ENCODE results near the gene TXNRD2. TPM values are rescaled to one million over a fixed set of nuclear protein-coding genes. Genes with fewer than 3 reads are reported as not detected.

Gene TXNRD2
- total RNA-seq, 1 donor, result 19.5 TPM

DNA sequence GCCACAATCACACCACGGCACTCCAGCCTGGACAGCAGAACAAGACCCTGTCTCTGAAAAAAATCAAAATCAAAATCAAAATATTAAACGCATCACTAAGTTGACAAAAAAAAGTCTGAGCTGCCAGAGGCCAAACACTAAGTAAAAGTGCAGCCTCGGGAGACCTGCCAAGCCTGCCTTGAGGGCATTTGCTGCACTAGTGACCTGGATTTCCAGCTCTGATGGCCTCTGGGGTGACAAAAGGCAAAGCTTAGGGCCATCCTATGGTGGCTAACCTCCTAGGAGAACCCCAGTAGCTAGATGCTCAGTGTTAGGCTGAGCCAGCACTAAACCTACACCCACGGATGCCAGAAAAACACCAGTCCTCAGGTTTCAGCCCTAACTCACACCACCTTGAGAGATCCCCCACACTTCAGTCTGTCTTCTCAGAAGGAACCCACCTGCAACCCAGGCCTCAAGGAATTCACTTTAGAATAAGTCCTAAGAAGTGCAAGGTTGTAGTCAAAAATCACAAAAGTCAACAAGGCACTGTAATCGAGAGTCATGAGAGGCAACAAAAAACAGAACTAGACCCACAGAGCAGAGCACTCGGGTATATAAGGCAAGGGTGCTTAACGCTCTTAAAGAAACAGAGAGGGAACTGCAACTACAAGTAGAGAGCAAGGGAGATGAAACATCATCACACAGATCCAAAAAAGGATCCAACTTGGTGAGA lies 115.6 kb downstream of the TXNRD2 start:
- no peaks in the 10 kb centered on the region for H3K36me3 ChIP-seq (ENCODE audit: insufficient read depth, low read length)
- no peak for TF ChIP-seq CTCF (IDR thresholded peaks at IDR 0.05; ENCODE audit: extremely low read depth, low read depth, low read length)
- no peak overlapping the region for H3K4me3 ChIP-seq (ENCODE audit: insufficient read depth, low read length)
- H3K27ac ChIP-seq (ENCODE audit: low read depth, low read length), result no peak overlapping the region
- H4K20me1 ChIP-seq (ENCODE audit: insufficient read depth, low read length), result no peaks in the 10 kb centered on the region
- no peaks in the 10 kb centered on the region for H3K4me1 ChIP-seq (ENCODE audit: insufficient read depth, low read length)
- no peaks in the 10 kb centered on the region for H3K27me3 ChIP-seq (ENCODE audit: insufficient read depth, low read length)
- no peaks in the 10 kb centered on the region for H3K79me2 ChIP-seq (ENCODE audit: insufficient read depth, low read length)
- H3K4me2 ChIP-seq (ENCODE audit: insufficient read depth, low read length), result no peak overlapping the region
- H3K9me3 ChIP-seq (ENCODE audit: low read depth, low read length), result no peaks in the 10 kb centered on the region
- DNase-seq (ENCODE audit: insufficient read length, low spot score, missing footprints), result peak; percentile 46
- H2AFZ ChIP-seq (ENCODE audit: low read length), result no peak overlapping the region

Other genes with a start within 250 kb of the TXNRD2 start
- gene SEPTIN5, start 227.3 kb downstream of the TXNRD2 start, total RNA-seq, result 11.2 and 14.5 TPM in 2 replicates
- 0.88 and 1.8 TPM in 2 replicates for gene GP1BB, start 218.3 kb downstream of the TXNRD2 start, total RNA-seq
- under 0.01 TPM in 1 of 2 replicates, not detected in the other for gene TBX1, start 181.0 kb downstream of the TXNRD2 start, total RNA-seq
- 4.0 and 5.6 TPM in 2 replicates for gene GNB1L, start 86.9 kb downstream of the TXNRD2 start, total RNA-seq
- gene RTL10, start 86.9 kb downstream of the TXNRD2 start, total RNA-seq, result 10.3 and 11.9 TPM in 2 replicates
- gene COMT, start within 50 bp of the TXNRD2 start, total RNA-seq, result 220 and 288 TPM in 2 replicates
- gene ARVCF, start 75.0 kb upstream of the TXNRD2 start, total RNA-seq, result 19.7 and 27.1 TPM in 2 replicates
- gene TANGO2, start 79.3 kb upstream of the TXNRD2 start, total RNA-seq, result 41.8 and 43.8 TPM in 2 replicates
- 25.9 and 44.2 TPM in 2 replicates for gene DGCR8, start 138.4 kb upstream of the TXNRD2 start, total RNA-seq
- gene RANBP1, start 174.3 kb upstream of the TXNRD2 start, total RNA-seq, result 78.4 and 85.8 TPM in 2 replicates
- gene TRMT2A, start 175.4 kb upstream of the TXNRD2 start, total RNA-seq, result 35.9 and 43.8 TPM in 2 replicates
- gene ZDHHC8, start 190.0 kb upstream of the TXNRD2 start, total RNA-seq, result 9.8 and 11.8 TPM in 2 replicates
- 0.36 and 0.59 TPM in 2 replicates for gene CCDC188, start 209.2 kb upstream of the TXNRD2 start, total RNA-seq

Data from osteoblast (primary cell).